HUES6 (cell line): ENCODE measurements around the gene NUDT11.
A peak's percentile ranks its signal among the peaks of the same experiment; 100 is the strongest.
"Not testable (repeated sequence)": the region's sequence is repeated elsewhere in the genome, so short reads cannot be mapped to it uniquely, and the experiment has no call there.

ENCODE experiments used
- H3K27ac ChIP-seq: 2 replicates; pipeline ENCODE4 v1.7.0; 2013; ENCODE audit warnings: low read depth, mild to moderate bottlenecking, low read length, inconsistent platforms
- H3K27me3 ChIP-seq: 2 replicates; pipeline ENCODE4 v1.6.1; 2013; ENCODE audit warnings: low read length; ENCODE audit not compliant: control insufficient read depth, insufficient read depth
- H3K36me3 ChIP-seq: 2 replicates; pipeline ENCODE4 v1.6.1; 2013; ENCODE audit warnings: low read length; ENCODE audit not compliant: control insufficient read depth, insufficient read depth
- H3K4me1 ChIP-seq: 2 replicates; pipeline ENCODE4 v1.6.1; 2013; ENCODE audit warnings: low read length; ENCODE audit not compliant: control insufficient read depth, insufficient read depth
- H3K4me3 ChIP-seq: 2 replicates; pipeline ENCODE4 v1.5.1; 2013; ENCODE audit warnings: low read depth, low read length
- H3K9ac ChIP-seq: one replicate; pipeline ENCODE4 v1.6.1; 2013; ENCODE audit warnings: mild to moderate bottlenecking, low read length
- H3K9me3 ChIP-seq: 2 replicates; pipeline ENCODE4 v1.6.1; 2013; ENCODE audit warnings: low read depth, low read length; ENCODE audit not compliant: control insufficient read depth, insufficient read depth

The NUDT11 gene

GRCh38 chrX:51496501-51497291 lies at the start of gene NUDT11:
NUDT11 (minus strand) TSS chrX:51496592; CDS start chrX:51496444, 148 bp downstream.
- Histone ChIP-seq H3K4me1 (no peaks in the 10 kb centered on the region), H3K9me3 (peaks cover 6% of the 10 kb centered on the region; the same call in 1 of the 2 replicates), H3K9ac (peak within 1 kb of the TSS; percentile 81), H3K27ac (no peak within 1 kb of the TSS), H3K36me3 (0 out of 2 replicates have a peak, but pooled peaks cover under 1% of the 10 kb centered on the region), H3K27me3 (peaks cover 2% of the 10 kb centered on the region; the same call in 1 of the 2 replicates), H3K4me3 (peak within 1 kb of the TSS; percentile 88)

GRCh38 chrX:51520393-51520792 lies 24.0 kb upstream of the NUDT11 start:
- Histone ChIP-seq H3K9me3 (peaks cover 14% of the 10 kb centered on the region; the same call in 1 of the 2 replicates), H3K27me3 (no peaks in the 10 kb centered on the region), H3K4me3 (no peak overlapping the region), H3K9ac (no peak overlapping the region), H3K36me3 (no peaks in the 10 kb centered on the region), H3K4me1 (no peaks in the 10 kb centered on the region), H3K27ac (no peak overlapping the region)

GRCh38 chrX:51519131-51519530 lies 22.7 kb upstream of the NUDT11 start:
- not testable (repeated sequence) for H3K27me3 ChIP-seq, H3K4me1 ChIP-seq, H3K4me3 ChIP-seq, H3K36me3 ChIP-seq, H3K27ac ChIP-seq, H3K9ac ChIP-seq
- peaks cover 14% of the 10 kb centered on the region; the same call in 1 of the 2 replicates for H3K9me3 ChIP-seq

- no peaks in the 10 kb centered on the region for H3K36me3 ChIP-seq
- H3K27me3 ChIP-seq = no peaks in the 10 kb centered on the region
- no peak overlapping the region for H3K27ac ChIP-seq
- no peak overlapping the region for H3K4me3 ChIP-seq
- peaks cover 2% of the 10 kb centered on the region; the same call in 1 of the 2 replicates for H3K9me3 ChIP-seq
- H3K9ac ChIP-seq = no peak overlapping the region
- H3K4me1 ChIP-seq = no peaks in the 10 kb centered on the region
These were observed 11.2 kb upstream of the NUDT11 start for GRCh38 chrX:51507551-51507950.

GRCh38 chrX:51495701-51496488 lies 497 bp downstream of the NUDT11 start:
- peak overlapping the region; percentile 81 for H3K9ac ChIP-seq
- peak overlapping the region; percentile 88 for H3K4me3 ChIP-seq
- H3K4me1 ChIP-seq, H3K27me3 ChIP-seq, H3K9me3 ChIP-seq, H3K27ac ChIP-seq, H3K36me3 ChIP-seq: not testable (repeated sequence)

GRCh38 chrX:51494409-51494808 lies 2.0 kb downstream of the NUDT11 start:
- Histone ChIP-seq H3K4me1 (no peaks in the 10 kb centered on the region), H3K9me3 (peaks cover 6% of the 10 kb centered on the region; the same call in 1 of the 2 replicates), H3K27ac (no peak overlapping the region), H3K9ac (no peak overlapping the region), H3K36me3 (peaks cover 11% of the 10 kb centered on the region; the same call in 1 of the 2 replicates), H3K27me3 (peaks cover 2% of the 10 kb centered on the region; the same call in 1 of the 2 replicates), H3K4me3 (peak overlapping the region; percentile 88)

DNA sequence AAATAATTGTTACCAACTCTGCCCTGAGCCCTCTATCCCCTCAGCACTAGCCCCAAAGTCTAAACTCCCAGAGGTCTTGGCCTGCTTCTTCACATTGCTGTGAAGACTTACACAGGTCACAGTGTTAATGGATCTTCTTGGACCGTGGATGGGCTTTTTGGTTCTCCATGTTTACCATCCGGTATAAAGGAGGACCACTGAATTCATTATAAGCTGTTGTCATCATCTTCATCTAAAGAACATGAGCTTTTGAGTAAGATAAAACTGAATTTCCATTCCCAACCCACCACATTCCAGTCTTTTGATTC lies 8.5 kb downstream of the NUDT11 start:
- no peak overlapping the region for H3K4me3 ChIP-seq
- H3K9me3 ChIP-seq = peaks cover 4% of the 10 kb centered on the region; the same call in 1 of the 2 replicates
- peaks cover 11% of the 10 kb centered on the region; the same call in 1 of the 2 replicates for H3K36me3 ChIP-seq
- H3K27ac ChIP-seq = no peak overlapping the region
- peaks cover 10% of the 10 kb centered on the region; the same call in 1 of the 2 replicates for H3K4me1 ChIP-seq
- no peaks in the 10 kb centered on the region for H3K27me3 ChIP-seq
- no peak overlapping the region for H3K9ac ChIP-seq

DNA sequence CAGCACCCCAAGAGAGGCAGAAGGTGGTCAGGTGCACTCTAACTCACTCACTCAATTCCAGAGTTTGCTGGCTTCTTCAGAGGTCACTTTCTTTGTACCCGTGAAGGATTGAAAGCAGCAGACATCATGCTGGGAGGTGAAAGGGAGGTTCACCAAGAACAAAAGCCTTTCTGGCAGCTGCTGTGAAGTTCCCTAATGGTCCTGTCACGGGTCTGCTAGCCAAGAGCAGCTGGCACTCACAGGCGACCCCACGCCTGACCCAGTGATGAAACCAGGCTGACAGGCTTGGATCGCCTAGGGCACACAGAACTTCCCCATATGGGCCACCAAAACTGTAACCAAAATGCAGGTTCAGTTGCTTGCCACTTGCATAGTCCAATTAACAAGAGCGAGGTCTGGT lies 11.8 kb downstream of the NUDT11 start:
- H3K4me1 ChIP-seq = peaks cover 10% of the 10 kb centered on the region; the same call in 1 of the 2 replicates
- peaks cover 12% of the 10 kb centered on the region; the same call in 1 of the 2 replicates for H3K9me3 ChIP-seq
- H3K27me3 ChIP-seq = no peaks in the 10 kb centered on the region
- H3K9ac ChIP-seq = no peak overlapping the region
- no peak overlapping the region for H3K27ac ChIP-seq
- H3K36me3 ChIP-seq = no peaks in the 10 kb centered on the region
- H3K4me3 ChIP-seq = no peak overlapping the region

- H3K27me3 ChIP-seq, H3K36me3 ChIP-seq, H3K4me1 ChIP-seq, H3K27ac ChIP-seq, H3K4me3 ChIP-seq, H3K9ac ChIP-seq: not testable (repeated sequence)
- peaks cover 20% of the 10 kb centered on the region; the same call in 1 of the 2 replicates for H3K9me3 ChIP-seq
These were observed 14.0 kb downstream of the NUDT11 start for GRCh38 chrX:51482411-51482810.

GRCh38 chrX:51476930-51477329 lies 19.5 kb downstream of the NUDT11 start:
- H3K9ac ChIP-seq = no peak overlapping the region
- H3K27ac ChIP-seq = no peak overlapping the region
- H3K27me3 ChIP-seq = no peaks in the 10 kb centered on the region
- H3K9me3 ChIP-seq = peaks cover 35% of the 10 kb centered on the region
- no peaks in the 10 kb centered on the region for H3K36me3 ChIP-seq
- no peak overlapping the region for H3K4me3 ChIP-seq
- no peaks in the 10 kb centered on the region for H3K4me1 ChIP-seq

DNA sequence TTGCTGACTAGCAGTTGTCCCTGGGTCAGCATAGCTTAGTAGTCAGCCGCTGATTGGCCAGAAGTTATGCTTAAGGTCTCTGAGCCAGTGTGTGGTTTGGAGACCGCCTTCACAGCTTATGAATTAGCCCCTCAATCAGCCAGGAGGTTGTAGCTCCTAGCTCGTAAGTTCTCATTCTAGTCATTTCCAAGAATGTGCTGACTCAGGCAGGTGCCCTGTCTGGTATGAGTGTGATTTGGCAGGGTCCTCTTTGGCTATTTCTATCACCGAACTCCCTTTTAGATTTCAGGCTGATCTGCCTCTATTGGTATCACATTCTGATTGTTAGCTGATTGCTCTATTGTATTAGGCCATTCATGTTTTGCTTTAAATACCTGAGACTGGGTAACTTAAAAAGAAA lies 33.1 kb downstream of the NUDT11 start:
- no peak overlapping the region for H3K4me3 ChIP-seq
- H3K9me3 ChIP-seq = peaks cover 8% of the 10 kb centered on the region; the same call in 1 of the 2 replicates
- no peak overlapping the region for H3K27ac ChIP-seq
- H3K36me3 ChIP-seq = no peaks in the 10 kb centered on the region
- H3K27me3 ChIP-seq = no peaks in the 10 kb centered on the region
- no peak overlapping the region for H3K9ac ChIP-seq
- no peaks in the 10 kb centered on the region for H3K4me1 ChIP-seq
